Nephron (organoid): ENCODE measurements around the gene IGF1.
A peak's percentile ranks its signal among the peaks of the same experiment; 100 is the strongest.

Experiments used
- H3K27ac Mint-ChIP-seq, 3 experiments: 2 replicates each; pipeline ENCODE4 v1.8.0; 2020; ENCODE audit warnings: mixed read lengths in 3 of 3, mild to moderate bottlenecking in 2 of 3, moderate library complexity in 1 of 3
- H3K27me3 Mint-ChIP-seq: 2 replicates; pipeline ENCODE4 v1.8.0; 2021; ENCODE audit warnings: low read depth, mild to moderate bottlenecking, moderate library complexity, mixed read lengths
- H3K36me3 Mint-ChIP-seq: 2 replicates; pipeline ENCODE4 v1.8.0; 2020; ENCODE audit warnings: low read depth, mixed read lengths
- H3K4me1 Mint-ChIP-seq: 2 replicates; pipeline ENCODE4 v1.8.0; 2020; ENCODE audit warnings: mixed read lengths
- H3K4me3 Mint-ChIP-seq, 3 experiments: 2 replicates each; pipeline ENCODE4 v1.8.0; 2020; ENCODE audit warnings: mild to moderate bottlenecking in 3 of 3, mixed read lengths in 3 of 3, moderate library complexity in 2 of 3
- H3K9me3 Mint-ChIP-seq: 2 replicates; pipeline ENCODE4 v1.8.0; 2020; ENCODE audit warnings: mixed read lengths
- TF ChIP-seq, protein P1 (sequence below), 3 experiments: fragments of 200-600 bp; sonication (generic); IDR thresholded peaks; one replicate each; pipeline ENCODE4 v1.5.0; 2021; ENCODE audit warnings: antibody characterized with exemption in 3 of 3; ENCODE audit not compliant: unreplicated experiment in 3 of 3

Gene IGF1

DNA sequence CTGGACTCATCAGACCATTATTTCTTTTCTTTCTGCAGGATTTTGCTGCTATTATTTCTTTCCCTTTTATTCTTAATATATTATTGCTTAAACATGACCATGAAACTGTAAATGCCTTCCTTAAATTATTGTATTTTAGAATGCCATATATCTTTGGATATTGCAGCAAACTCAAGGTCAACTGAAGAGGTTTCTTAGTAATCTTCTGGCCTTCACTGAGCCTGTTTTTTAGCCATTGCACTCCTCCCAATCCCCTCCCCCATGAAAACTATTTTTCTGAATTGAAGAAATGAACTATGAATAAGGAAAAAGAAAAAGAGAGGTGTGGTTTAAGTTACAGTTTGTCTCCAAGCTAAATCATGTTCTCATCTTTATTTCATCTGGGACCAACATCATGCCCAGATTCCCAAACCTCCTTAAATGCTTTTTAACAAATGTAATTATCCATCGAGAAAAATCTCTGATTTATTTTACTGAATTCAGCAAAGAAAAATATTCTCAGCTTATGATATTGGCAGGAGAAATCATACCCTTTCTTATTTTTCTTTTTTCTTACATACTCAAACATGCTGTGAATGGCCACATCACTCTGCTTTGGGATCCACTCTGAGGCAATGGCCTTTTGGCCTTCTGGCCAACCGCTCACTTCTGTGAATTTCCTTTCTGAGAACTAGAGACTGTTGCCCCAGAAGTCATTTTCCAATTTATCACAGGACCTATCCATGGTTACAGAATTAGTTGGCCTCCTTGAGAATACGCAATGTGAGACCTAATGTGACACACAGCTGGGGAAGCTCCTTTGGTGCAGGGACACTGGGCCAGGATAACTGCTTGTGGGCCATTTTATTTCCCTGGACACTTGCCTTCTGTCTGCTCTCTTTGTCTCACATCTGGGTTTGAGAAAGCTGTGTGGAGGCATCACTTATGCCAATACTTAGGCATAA lies 50.9 kb downstream of the IGF1 start:
- Mint-ChIP-seq H3K36me3 (peaks cover 11% of the 10 kb centered on the region), H3K4me1 (peaks cover 55% of the 10 kb centered on the region), H3K4me3 (no peak overlapping the region), H3K27me3 (no peaks in the 10 kb centered on the region), H3K27ac (peak overlapping the region in 1 of 3 experiments; percentile 51), H3K9me3 (peaks cover 6% of the 10 kb centered on the region)
- TF ChIP-seq, protein P1, sequence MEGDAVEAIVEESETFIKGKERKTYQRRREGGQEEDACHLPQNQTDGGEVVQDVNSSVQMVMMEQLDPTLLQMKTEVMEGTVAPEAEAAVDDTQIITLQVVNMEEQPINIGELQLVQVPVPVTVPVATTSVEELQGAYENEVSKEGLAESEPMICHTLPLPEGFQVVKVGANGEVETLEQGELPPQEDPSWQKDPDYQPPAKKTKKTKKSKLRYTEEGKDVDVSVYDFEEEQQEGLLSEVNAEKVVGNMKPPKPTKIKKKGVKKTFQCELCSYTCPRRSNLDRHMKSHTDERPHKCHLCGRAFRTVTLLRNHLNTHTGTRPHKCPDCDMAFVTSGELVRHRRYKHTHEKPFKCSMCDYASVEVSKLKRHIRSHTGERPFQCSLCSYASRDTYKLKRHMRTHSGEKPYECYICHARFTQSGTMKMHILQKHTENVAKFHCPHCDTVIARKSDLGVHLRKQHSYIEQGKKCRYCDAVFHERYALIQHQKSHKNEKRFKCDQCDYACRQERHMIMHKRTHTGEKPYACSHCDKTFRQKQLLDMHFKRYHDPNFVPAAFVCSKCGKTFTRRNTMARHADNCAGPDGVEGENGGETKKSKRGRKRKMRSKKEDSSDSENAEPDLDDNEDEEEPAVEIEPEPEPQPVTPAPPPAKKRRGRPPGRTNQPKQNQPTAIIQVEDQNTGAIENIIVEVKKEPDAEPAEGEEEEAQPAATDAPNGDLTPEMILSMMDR (IDR thresholded peaks at IDR 0.05; ENCODE audit: unreplicated experiment in 3 of 3): no peak

DNA sequence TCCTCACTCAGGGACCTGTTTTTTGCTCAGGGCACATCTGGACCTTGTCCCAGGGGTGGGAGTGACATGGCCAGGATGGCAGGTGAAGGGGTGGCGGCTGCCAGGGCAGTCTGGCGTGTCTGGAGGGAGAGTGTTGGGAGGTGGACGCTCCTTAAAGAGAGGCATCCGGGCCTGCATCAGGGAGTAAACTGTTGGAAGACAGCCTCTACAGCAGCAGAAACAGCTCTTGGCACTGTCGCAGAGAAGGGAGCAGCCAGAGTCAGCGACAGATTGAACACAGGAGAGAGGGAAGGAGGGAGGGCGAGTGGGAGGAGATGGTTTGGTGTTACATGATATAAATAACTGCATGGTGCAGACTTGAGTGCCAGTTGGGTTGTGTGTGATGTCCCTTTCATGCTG lies 52.8 kb downstream of the IGF1 start:
- Mint-ChIP-seq H3K9me3 (peaks cover 6% of the 10 kb centered on the region), H3K4me1 (peaks cover 53% of the 10 kb centered on the region), H3K4me3 (peak overlapping the region in 1 of 3 experiments; percentile 32), H3K36me3 (peaks cover 6% of the 10 kb centered on the region), H3K27me3 (no peaks in the 10 kb centered on the region), H3K27ac (peak overlapping the region; percentile 53 to 96 (median 67))
- TF ChIP-seq, protein P1 (IDR thresholded peaks at IDR 0.05; ENCODE audit: unreplicated experiment in 3 of 3): no peak

DNA sequence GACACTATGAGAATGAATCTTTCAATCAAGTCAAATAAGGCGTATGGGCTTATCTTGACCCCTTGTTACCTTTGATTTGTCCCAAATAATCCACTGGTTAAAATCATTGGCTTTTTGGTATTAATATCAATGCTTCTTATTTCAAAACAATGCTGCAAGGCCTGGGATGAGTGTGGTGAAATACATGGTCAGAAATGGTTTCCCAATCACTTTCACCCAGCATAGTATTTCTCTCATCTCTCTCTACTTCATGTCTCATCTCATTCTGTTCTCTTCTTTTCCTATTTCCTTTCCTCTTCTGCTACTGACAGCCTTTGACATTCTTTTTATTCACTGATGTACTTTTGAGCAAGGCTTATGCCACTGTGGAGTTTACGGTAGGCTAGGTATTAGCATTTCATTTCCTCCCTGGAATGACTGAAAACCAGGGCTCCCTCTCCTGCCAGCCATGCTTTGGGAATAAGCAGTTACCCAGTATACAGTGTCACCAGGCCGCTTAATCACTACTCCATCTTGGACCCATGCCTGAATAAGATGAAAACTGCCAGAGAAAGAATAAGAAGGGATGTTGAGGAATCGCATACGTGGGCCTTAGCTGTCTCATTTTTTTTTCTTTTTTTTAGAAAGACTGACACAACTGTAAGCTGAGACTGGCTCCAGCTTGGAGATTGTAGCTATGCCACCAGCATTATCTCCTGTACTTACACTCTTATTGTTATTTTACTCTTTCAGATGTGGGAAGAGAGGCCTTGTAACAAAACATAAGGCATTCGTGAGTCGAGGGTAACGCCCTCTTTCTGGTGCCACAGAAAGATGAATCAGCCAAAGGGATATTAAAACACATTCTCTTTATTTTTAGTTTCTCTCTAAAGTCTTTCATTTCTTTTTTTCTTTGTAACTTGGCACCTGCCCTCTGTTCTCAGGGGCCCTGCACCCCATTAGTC lies 53.5 kb downstream of the IGF1 start:
- Mint-ChIP-seq H3K27me3 (no peaks in the 10 kb centered on the region), H3K27ac (peak overlapping the region; percentile 53 to 96 (median 67)), H3K4me3 (peak overlapping the region in 1 of 3 experiments; percentile 32), H3K4me1 (peaks cover 46% of the 10 kb centered on the region), H3K9me3 (peaks cover 6% of the 10 kb centered on the region), H3K36me3 (peaks cover 6% of the 10 kb centered on the region)
- TF ChIP-seq, protein P1 (IDR thresholded peaks at IDR 0.05; ENCODE audit: unreplicated experiment in 3 of 3): no peak

DNA sequence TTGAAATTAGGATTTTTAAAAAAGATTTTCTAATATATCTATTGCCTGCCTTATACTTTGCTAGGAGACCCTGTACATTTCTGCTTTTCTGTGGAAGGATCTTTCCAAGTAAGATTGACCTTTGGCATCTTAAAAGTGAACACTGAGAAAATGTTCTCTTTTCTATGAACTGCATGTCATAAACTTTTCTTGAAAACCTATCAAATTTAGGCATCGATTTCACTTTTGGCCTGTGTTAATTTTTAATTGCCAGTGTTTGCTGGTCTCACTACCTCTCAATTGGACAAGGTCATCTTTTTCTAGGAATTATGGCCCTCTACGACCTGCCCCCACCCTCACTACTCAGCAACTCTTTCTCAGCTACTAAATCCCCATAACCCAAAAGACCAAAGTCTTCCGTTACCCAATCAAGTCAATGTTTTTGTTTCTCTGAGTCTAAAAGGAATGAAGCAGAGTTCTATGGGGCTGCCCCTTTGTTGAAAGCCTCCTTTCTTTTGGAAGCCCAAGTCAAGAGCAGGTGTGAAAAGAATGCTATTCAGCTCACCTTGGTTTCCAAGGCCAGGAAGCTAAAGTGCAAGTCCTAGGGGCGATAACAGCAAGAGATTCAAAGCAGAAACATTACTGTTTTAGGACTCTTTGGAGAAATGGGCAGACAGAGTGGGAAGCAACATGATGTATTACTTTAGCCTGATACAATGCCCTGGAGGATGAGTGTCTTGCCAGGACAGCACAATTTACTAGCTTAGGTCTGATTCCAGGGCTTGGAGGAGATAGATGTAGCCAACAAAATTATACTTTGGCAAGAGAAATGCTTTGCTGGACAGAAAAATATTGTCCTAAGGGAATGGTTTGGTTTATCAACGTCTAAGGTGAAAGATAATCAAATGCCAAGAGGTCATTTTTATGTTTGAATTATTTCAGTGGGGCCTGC lies 55.0 kb downstream of the IGF1 start:
- Mint-ChIP-seq H3K9me3 (no peaks in the 10 kb centered on the region), H3K27ac (peak overlapping the region; percentile 81 to 96 (median 87)), H3K4me1 (peaks cover 38% of the 10 kb centered on the region), H3K36me3 (peaks cover 4% of the 10 kb centered on the region), H3K4me3 (peak overlapping the region in 2 of 3 experiments; percentile 2 to 12), H3K27me3 (no peaks in the 10 kb centered on the region)
- TF ChIP-seq, protein P1 (IDR thresholded peaks at IDR 0.05; ENCODE audit: unreplicated experiment in 3 of 3): no peak

DNA sequence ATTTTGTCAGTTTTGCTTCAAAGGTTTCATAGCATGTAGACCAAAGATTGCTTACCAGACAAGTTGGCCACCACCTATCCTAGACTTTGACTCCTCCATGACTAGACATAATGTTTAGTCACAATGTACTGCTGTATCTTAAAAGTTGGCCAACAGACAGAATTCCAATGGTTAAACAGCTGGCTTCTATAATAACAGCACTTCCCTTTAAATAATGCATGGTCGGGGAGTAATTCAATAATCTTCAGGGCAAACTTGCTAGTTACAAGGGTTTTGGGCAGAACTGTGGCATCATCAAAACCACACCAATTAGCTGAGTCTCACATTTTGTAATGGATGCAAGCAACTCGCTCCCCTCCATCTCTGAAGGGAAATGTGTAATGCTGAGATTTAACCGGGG lies 56.9 kb downstream of the IGF1 start:
- H3K36me3 Mint-ChIP-seq: peaks cover 16% of the 10 kb centered on the region
- H3K27me3 Mint-ChIP-seq: no peaks in the 10 kb centered on the region
- TF ChIP-seq, protein P1 (IDR thresholded peaks at IDR 0.05; ENCODE audit: unreplicated experiment in 3 of 3): no peak
- no peaks in the 10 kb centered on the region for H3K9me3 Mint-ChIP-seq
- H3K4me1 Mint-ChIP-seq: peaks cover 38% of the 10 kb centered on the region
- H3K4me3 Mint-ChIP-seq: no peak overlapping the region
- H3K27ac Mint-ChIP-seq: peak overlapping the region in 2 of 3 experiments; percentile 52 to 96
